ENCODE data around the gene ZNF138. TPM values are rescaled to one million over a fixed set of nuclear protein-coding genes. Genes with fewer than 3 reads are reported as not detected.

ZNF138 gene
- total and polyA plus RNA-seq, 2 experiments from 2014 or later: 48.7 to 68.4 TPM

- no peak for TF ChIP-seq ZNF462 (CRISPR knock-in tag; IDR thresholded peaks at IDR 0.05)
These were observed 75.8 kb downstream of the ZNF138 start (continued) for GRCh38 chr7:64869912-64870562.

GRCh38 chr7:64870656-64871055, 76.4 kb downstream of the ZNF138 start:
- Histone ChIP-seq H3K4me1 (ENCODE audit: insufficient read depth) (no peaks in the 10 kb centered on the region), H3K9me2 (ENCODE audit: insufficient read depth) (no peaks in the 10 kb centered on the region; the same call in 1 of the 2 replicates), H3F3A (replicated peaks; ENCODE audit: low read depth) (no peaks in the 10 kb centered on the region), H3K36me3 (ENCODE audit: insufficient read depth) (no peaks in the 10 kb centered on the region), H3K79me2 (replicated peaks; ENCODE audit: insufficient read depth) (no peaks in the 10 kb centered on the region), H2AFZ (no peak overlapping the region), H3K27ac (ENCODE audit: low read depth) (no peak overlapping the region), H4K20me1 (replicated peaks; ENCODE audit: insufficient read depth) (no peaks in the 10 kb centered on the region), H3K4me3 (no peak overlapping the region), H3K27me3 (ENCODE audit: insufficient read depth) (no peaks in the 10 kb centered on the region), H3K4me2 (no peak overlapping the region)
- Mint-ChIP-seq H3K27ac (no peak overlapping the region), H3K9me3 (peaks cover 46% of the 10 kb centered on the region), H3K4me3 (no peak overlapping the region), H3K27me3 (ENCODE audit: insufficient read depth, low read depth, poor library complexity) (peaks cover 17% of the 10 kb centered on the region), H3K4me1 (no peaks in the 10 kb centered on the region), H3K36me3 (ENCODE audit: low read depth) (0 out of 3 replicates have a peak, but pooled peaks cover 6% of the 10 kb centered on the region)
- DNase-seq (ENCODE audit: low spot score) (no peak), ATAC-seq (no peak)
- no peak for TF ChIP-seq ZNF462 (CRISPR knock-in tag; IDR thresholded peaks at IDR 0.05)
- no peak for TF ChIP-seq ZNF114 (CRISPR knock-in tag; IDR thresholded peaks at IDR 0.05)
- TF ChIP-seq CREB1 (CRISPR knock-in tag; IDR thresholded peaks at IDR 0.05; ENCODE audit: low read depth): no peak
- TF ChIP-seq NANOG (IDR thresholded peaks at IDR 0.05; ENCODE audit: borderline replicate concordance): no peak
- no peak for TF ChIP-seq EZH2 (IDR thresholded peaks at IDR 0.05; ENCODE audit: low read depth, unreplicated experiment)
- no peak for TF ChIP-seq STAT1 (IDR thresholded peaks at IDR 0.05; ENCODE audit: unreplicated experiment)
- TF ChIP-seq CTCF (conservative IDR thresholded peaks at IDR 0.05; ENCODE audit: low read depth in 2 of 2): no peak

All from GM23338 (cell line).